Skeletal muscle tissue (tissue), 4 donors: ENCODE results near the gene PUM2. TPM values are rescaled to one million over a fixed set of nuclear protein-coding genes. Genes with fewer than 3 reads are reported as not detected.
"Not testable (repeated sequence)": the region's sequence is repeated elsewhere in the genome, so short reads cannot be mapped to it uniquely, and the experiment has no call there.

Experiments
- H3K27ac ChIP-seq: one replicate; pipeline ENCODE4 v1.7.0; 2013; ENCODE audit warnings: mild to moderate bottlenecking, low read depth, low read length, inconsistent platforms
- H3K27me3 ChIP-seq, 3 donors: one replicate each; pipeline ENCODE4 v1.7.0; 2013; ENCODE audit warnings: low read length in 3 of 3; ENCODE audit not compliant: control insufficient read depth in 3 of 3, insufficient read depth in 3 of 3
- H3K36me3 ChIP-seq, 3 donors: one replicate each; pipeline ENCODE4 v1.7.0; 2013; ENCODE audit warnings: low read length in 3 of 3; ENCODE audit not compliant: control insufficient read depth in 3 of 3, insufficient read depth in 3 of 3
- H3K4me1 ChIP-seq, 3 donors: one replicate each; pipeline ENCODE4 v1.7.0; 2013; ENCODE audit warnings: low read length in 3 of 3, mild to moderate bottlenecking in 3 of 3; ENCODE audit not compliant: control insufficient read depth in 3 of 3, insufficient read depth in 3 of 3
- H3K4me3 ChIP-seq, 3 donors: one replicate each; pipeline ENCODE4 v1.7.0; 2013; ENCODE audit warnings: low read length in 3 of 3
- H3K9ac ChIP-seq, 3 donors: one replicate each; pipeline ENCODE4 v1.7.0; 2013; ENCODE audit warnings: low read length in 3 of 3, mild to moderate bottlenecking in 3 of 3, moderate library complexity in 2 of 3, low read depth in 1 of 3
- H3K9me3 ChIP-seq, 3 donors: one replicate each; pipeline ENCODE4 v1.7.0; 2013; ENCODE audit warnings: low read length in 3 of 3; ENCODE audit not compliant: control insufficient read depth in 3 of 3
- total RNA-seq: library from RNA; depleted of rRNA; stranded (reverse); fragments of >200 nt; gene quantifications from one replicate; pipeline ENCODE4 v1.2.3, GENCODE V29; 2014
- donor health status: Osteomylitis.

PUM2 gene
- total RNA-seq, 1 donor from 2014 or later = 80.4 TPM

DNA sequence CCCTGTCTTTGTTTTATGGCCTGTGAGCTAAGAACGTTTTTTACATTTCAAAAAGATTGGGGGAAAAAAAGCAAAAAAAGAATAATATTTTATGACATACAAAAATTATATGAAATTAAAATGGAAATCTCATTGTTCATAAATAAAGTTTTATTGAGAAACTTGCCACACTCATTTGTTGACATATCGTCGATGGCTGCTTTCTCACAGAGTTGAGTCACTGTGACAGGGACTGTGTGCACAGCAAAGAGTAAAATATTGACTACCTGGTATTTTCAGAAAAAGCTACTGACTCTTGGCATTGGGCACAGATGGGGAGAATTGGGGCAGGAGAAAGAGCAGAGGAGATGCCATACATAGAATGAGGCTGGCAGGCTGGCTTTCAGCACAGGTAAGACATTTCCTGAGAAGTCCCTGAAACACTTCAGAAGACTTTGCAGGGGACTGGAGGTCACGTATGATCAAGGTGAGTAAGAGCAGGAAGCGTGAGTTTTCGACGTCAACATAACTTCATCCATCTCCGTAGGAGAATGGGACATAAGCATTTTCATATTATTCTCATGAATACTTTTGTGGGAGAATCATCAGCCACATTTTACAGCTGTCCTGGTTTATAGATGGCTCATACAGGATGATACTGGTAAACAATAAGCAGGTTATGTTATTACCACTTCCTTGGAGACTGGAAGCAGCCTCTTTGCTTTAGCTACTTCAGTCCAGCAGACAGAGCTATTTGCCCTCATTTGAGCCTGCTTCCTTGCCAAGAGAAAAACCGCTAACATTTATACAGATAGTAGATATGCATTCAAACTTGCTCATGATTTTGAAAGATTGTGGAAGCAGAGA lies 32.5 kb upstream of the PUM2 start:
- no peak overlapping the region for H3K4me3 ChIP-seq
- H3K27me3 ChIP-seq = no peaks in the 10 kb centered on the region
- H3K9ac ChIP-seq = no peak overlapping the region
- peaks cover 4 to 6% (median 4%) of the 10 kb centered on the region in 3 donors for H3K4me1 ChIP-seq
- H3K36me3 ChIP-seq = no peaks in the 10 kb centered on the region
- no peaks in the 10 kb centered on the region for H3K9me3 ChIP-seq
- H3K27ac ChIP-seq = no peak overlapping the region

DNA sequence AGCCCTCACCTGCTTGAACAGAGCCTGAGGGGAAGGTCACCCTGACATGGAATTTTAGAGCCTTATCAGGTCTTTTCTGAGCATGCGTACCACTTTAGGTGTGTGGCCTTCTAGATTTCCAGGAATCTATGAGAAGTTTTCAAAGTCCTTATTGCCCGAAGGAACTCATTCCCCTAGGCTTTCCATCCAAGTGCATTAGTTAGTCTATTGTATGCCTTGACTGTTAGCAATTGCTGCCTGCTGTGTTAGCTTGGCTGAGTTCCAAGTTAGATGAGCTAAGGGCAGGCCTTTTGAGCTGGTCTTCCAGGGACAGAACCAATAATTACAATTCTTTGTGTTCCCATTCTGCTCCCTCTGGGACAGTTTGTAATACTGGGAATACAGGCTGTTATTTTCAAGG lies 30.8 kb upstream of the PUM2 start:
- Histone ChIP-seq H3K27me3 (no peaks in the 10 kb centered on the region), H3K36me3 (no peaks in the 10 kb centered on the region), H3K9ac (no peak overlapping the region), H3K9me3 (no peaks in the 10 kb centered on the region), H3K4me3 (no peak overlapping the region), H3K4me1 (peaks cover 4 to 6% (median 4%) of the 10 kb centered on the region in 3 donors), H3K27ac (no peak overlapping the region)

DNA sequence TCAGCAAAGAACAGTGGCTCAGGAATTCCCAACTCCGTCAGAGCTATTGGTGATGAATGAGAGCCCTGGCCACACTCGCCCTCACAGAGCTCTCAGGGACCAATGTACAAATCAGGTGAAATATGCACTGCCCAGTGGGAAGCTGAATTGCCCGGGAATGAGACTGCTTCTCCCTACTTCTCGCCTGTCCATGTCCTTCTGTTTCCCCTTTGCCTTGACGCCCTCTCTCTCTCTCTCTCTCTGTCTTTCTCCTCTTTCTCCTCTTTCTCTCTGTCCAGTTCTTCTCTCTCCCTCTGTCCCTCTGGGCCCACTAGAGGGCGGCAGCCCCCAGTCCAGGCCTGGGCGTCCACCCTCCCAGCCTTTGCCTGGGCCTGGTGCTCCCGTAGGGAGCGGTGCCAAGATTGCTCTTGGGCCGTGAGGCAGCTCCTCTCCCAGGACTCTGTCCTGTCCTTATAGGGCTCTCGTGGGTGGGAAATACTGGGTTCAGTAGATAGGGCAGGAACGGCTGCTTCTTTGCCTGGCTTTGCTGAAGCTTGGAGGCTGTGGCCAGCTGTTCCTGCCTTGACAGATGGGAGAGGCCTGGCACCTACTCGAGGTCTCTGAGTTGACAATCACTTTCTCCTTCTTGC lies 28.4 kb upstream of the PUM2 start:
- no peaks in the 10 kb centered on the region for H3K36me3 ChIP-seq
- no peak overlapping the region for H3K4me3 ChIP-seq
- no peaks in the 10 kb centered on the region for H3K9me3 ChIP-seq
- peaks cover 4 to 6% (median 4%) of the 10 kb centered on the region in 3 donors for H3K4me1 ChIP-seq
- peak overlapping the region in 1 of 3 donors; percentile 17 for H3K9ac ChIP-seq
- H3K27ac ChIP-seq = no peak overlapping the region
- H3K27me3 ChIP-seq = no peaks in the 10 kb centered on the region

DNA sequence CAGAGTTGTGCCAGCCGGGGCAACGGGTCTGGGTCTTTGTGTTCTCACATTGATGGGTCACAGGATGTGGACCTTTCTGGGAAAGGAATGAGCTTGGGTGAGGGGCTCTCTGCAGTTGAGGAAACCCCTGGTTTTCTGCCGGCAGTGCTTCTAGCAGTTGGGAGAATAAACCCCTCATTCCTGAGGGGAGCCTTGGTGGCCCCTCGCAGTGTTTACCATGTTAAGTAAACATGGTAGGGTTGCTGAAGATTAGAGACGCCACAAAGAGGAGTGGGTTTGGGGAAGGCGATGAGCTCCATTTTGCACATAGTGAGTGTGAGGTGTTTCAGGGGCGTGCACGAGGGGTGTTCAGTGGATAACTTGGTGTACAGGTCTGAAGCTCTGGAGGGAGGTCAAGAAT lies 27.7 kb upstream of the PUM2 start:
- Histone ChIP-seq H3K27me3 (no peaks in the 10 kb centered on the region), H3K9me3 (no peaks in the 10 kb centered on the region), H3K4me1 (peaks cover 4 to 6% (median 4%) of the 10 kb centered on the region in 3 donors), H3K36me3 (no peaks in the 10 kb centered on the region), H3K9ac (no peak overlapping the region), H3K4me3 (no peak overlapping the region), H3K27ac (no peak overlapping the region)

DNA sequence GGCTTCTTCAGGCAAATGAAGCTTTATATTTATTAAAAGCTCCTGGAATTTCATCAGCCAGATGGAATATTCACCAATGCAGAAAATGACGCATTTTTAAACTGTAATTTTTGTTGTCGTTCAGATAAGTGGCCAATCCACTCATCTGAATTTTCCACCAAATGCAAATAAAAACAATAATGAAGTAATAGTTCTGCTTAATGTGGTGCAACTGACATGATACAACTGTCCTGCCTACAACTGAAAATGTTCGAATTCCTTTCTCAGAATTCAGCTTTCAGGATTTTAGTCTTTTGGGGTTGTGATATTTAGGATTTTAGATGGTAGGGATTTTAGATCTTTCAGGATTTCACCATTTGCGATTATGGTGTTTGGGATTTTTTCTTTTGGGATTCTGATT lies 27.1 kb upstream of the PUM2 start:
- peaks cover 4 to 6% (median 4%) of the 10 kb centered on the region in 3 donors for H3K4me1 ChIP-seq
- no peak overlapping the region for H3K27ac ChIP-seq
- H3K36me3 ChIP-seq = no peaks in the 10 kb centered on the region
- no peaks in the 10 kb centered on the region for H3K27me3 ChIP-seq
- H3K9me3 ChIP-seq = no peaks in the 10 kb centered on the region
- no peak overlapping the region for H3K9ac ChIP-seq
- no peak overlapping the region for H3K4me3 ChIP-seq

DNA sequence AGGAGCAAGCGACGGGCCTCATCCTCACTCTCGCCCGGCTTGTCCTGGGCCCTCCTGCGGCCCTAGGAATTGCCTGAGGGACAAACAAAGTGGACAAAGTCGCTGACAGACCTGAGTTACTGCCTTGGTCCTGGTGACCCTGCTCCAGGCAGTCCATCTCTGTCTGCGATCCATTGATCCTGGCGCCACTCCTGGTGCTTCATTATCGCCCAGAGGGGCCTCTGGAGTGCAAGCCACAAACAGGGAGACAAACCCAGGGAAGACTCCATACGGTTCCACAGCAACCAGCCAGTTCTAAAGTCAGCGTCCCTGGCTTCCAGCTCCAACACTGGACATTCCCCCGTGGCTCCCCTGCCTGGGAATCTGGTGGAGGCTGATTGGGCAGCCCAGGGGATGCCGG lies 24.3 kb upstream of the PUM2 start:
- not testable (repeated sequence) for H3K27me3 ChIP-seq, H3K9me3 ChIP-seq, H3K4me3 ChIP-seq, H3K9ac ChIP-seq, H3K27ac ChIP-seq, H3K4me1 ChIP-seq, H3K36me3 ChIP-seq

DNA sequence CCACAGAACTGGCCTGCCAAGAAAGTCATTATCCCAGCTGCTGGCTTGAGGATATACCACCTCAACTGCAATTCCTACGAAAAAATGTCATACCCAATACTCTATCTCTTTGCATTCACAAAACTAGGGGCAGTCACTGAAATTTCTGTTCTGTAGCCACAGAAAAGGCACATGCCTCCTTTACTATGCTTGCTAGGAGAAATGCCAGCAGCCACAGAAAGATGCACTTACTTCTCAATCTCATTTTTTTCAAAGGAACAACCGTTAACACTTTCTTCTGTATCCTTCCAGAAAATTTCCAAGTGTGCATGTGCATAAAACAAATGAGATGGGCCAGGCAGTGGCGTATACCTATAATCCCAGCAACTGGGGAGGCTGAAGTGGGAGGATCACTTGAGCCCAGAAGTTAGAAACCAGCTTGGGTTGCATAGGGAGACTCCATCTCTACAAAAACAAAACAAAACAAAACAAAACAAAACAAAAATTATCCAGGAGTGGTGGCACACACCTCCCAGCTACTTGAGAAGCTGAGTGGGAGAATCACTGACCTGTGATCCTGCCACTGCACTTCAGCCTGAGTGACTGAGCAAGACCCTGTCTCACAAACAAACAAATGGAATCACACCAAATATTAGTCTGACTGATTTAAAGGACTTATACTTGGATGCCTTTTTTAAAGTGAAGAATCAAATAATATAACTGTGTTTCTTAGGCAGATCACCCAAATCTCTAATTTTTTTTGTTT lies 22.4 kb upstream of the PUM2 start:
- Histone ChIP-seq H3K9me3 (no peaks in the 10 kb centered on the region), H3K27ac (no peak overlapping the region), H3K4me3 (no peak overlapping the region), H3K27me3 (peaks cover 0 to 6% (median 0%) of the 10 kb centered on the region in 3 donors), H3K4me1 (no peaks in the 10 kb centered on the region), H3K36me3 (no peaks in the 10 kb centered on the region), H3K9ac (no peak overlapping the region)

DNA sequence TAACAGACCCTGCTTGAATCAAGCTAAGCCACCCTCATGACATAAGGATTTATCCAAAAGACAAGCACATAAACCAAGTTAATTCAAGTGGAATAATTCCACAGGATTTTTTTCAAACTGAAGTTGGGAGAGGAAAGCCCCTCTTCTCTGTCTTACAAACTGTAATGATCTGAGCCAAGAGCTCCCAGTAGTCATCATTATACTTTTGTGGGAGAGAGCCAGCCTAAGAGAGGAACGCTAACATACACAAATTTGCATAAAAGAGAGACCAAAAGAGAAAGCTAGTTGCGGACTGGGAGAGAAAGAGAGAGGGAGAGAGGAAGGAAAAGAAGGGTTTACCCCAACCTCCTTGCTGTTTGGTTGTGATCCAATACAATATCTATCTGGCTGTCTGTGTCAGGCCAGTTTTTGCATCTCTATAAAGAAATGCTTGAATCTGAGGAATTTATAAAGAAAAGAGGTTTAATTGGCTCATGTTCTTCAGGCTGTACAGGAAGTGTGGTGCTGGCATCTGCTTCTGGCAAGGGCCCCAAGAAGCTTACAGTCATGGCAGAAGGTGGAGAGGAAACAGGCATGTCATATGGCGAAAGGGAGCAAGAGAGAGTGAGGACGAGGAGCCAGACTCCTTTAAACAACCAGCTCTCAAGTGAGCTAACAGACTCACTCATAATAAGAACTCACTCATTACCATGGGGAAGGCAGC lies 20.8 kb upstream of the PUM2 start:
- no peak overlapping the region for H3K4me3 ChIP-seq
- no peaks in the 10 kb centered on the region for H3K9me3 ChIP-seq
- peaks cover 0 to 6% (median 0%) of the 10 kb centered on the region in 3 donors for H3K27me3 ChIP-seq
- no peaks in the 10 kb centered on the region for H3K36me3 ChIP-seq
- no peak overlapping the region for H3K9ac ChIP-seq
- H3K4me1 ChIP-seq = no peaks in the 10 kb centered on the region
- no peak overlapping the region for H3K27ac ChIP-seq

DNA sequence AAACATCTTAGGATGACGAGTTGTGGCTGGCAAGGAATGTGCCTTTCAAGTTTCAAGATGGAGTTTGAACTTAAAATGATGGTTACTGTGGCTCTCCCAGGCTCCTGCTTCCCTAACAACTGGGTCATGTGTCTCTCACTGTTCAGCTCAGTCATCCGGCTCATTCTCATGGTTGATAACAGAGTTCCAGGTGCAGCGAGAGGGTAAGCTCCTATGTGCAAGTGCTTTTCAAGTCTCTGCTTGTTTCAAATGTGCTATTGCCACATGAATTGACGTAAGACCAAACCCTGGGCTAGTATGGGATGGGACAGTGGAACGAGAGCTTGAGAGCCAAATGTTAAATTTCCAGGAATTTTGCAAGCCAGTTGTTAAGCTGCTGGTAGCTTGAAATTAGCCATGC lies 19.5 kb upstream of the PUM2 start:
- no peak overlapping the region for H3K9ac ChIP-seq
- no peaks in the 10 kb centered on the region for H3K9me3 ChIP-seq
- no peaks in the 10 kb centered on the region for H3K36me3 ChIP-seq

More for the DNA sequence above, 19.5 kb upstream of the PUM2 start:
- Histone ChIP-seq H3K27ac (no peak overlapping the region), H3K27me3 (peaks cover 0 to 6% (median 0%) of the 10 kb centered on the region in 3 donors), H3K4me1 (no peaks in the 10 kb centered on the region), H3K4me3 (no peak overlapping the region)
